ENCODE results near the gene DNA2. TPM values are rescaled to one million over a fixed set of nuclear protein-coding genes. Genes with fewer than 3 reads are reported as not detected.

Gene DNA2
- total and polyA plus RNA-seq, 2 of the 13 experiments (the other 11 are each of a cell fraction or from before 2014, with no cell fraction given): 4.8 to 27.3 TPM

- TF ChIP-seq ATF7-NPFF (CRISPR knock-in tag; IDR thresholded peaks at IDR 0.05; ENCODE audit: low read depth): peak; percentile 70; the same call in 1 of the 2 replicates
- TF ChIP-seq, protein P1, sequence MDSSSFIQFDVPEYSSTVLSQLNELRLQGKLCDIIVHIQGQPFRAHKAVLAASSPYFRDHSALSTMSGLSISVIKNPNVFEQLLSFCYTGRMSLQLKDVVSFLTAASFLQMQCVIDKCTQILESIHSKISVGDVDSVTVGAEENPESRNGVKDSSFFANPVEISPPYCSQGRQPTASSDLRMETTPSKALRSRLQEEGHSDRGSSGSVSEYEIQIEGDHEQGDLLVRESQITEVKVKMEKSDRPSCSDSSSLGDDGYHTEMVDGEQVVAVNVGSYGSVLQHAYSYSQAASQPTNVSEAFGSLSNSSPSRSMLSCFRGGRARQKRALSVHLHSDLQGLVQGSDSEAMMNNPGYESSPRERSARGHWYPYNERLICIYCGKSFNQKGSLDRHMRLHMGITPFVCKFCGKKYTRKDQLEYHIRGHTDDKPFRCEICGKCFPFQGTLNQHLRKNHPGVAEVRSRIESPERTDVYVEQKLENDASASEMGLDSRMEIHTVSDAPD (CRISPR knock-in tag; IDR thresholded peaks at IDR 0.05): no peak
- TF ChIP-seq ZNF639 (CRISPR knock-in tag; conservative IDR thresholded peaks at IDR 0.05): no peak; the same call in 1 of the 2 replicates
- TF ChIP-seq, protein P2, sequence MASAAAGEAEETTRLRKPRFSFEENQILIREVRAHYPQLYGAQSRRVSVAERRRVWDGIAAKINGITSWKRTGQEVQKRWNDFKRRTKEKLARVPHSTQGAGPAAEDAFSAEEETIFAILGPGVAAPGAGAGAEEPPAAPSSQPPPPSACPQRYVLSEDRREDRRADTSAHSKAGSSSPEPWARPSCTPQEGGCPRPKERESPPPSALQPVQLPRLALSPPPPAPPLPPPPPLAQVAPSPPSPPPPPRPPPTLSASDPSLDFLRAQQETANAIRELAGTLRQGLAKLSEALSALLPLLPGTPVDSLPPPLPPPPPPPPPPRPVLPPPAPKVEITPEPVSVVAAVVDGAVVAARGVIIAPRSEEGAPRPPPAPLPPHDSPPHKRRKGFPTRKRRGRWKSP (CRISPR knock-in tag; IDR thresholded peaks at IDR 0.05): peak; percentile 56; the same call in 1 of the 2 replicates
- no peak for TF ChIP-seq EEA1 (CRISPR knock-in tag; IDR thresholded peaks at IDR 0.05; ENCODE audit: borderline replicate concordance)
- TF ChIP-seq RFX1 (IDR thresholded peaks at IDR 0.05): no peak
- TF ChIP-seq SRY (CRISPR knock-in tag; IDR thresholded peaks at IDR 0.05): no peak
- 0 out of 2 replicates have a peak, but pooled peaks have one; percentile 21 for TF ChIP-seq ZMYM2 (CRISPR knock-in tag; IDR thresholded peaks at IDR 0.05)
- TF ChIP-seq, protein P3, sequence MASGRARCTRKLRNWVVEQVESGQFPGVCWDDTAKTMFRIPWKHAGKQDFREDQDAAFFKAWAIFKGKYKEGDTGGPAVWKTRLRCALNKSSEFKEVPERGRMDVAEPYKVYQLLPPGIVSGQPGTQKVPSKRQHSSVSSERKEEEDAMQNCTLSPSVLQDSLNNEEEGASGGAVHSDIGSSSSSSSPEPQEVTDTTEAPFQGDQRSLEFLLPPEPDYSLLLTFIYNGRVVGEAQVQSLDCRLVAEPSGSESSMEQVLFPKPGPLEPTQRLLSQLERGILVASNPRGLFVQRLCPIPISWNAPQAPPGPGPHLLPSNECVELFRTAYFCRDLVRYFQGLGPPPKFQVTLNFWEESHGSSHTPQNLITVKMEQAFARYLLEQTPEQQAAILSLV (CRISPR knock-in tag; IDR thresholded peaks at IDR 0.05; ENCODE audit: borderline replicate concordance): peak; percentile 78; the same call in 1 of the 2 replicates
- TF ChIP-seq NR2F6 (IDR thresholded peaks at IDR 0.05): no peak
- peak; percentile 51; the same call in 1 of the 2 replicates for TF ChIP-seq NR2F6 (CRISPR knock-in tag; IDR thresholded peaks at IDR 0.05)
- peak; percentile 73; the same call in 1 of the 2 replicates for TF ChIP-seq ZNF558 (CRISPR knock-in tag; IDR thresholded peaks at IDR 0.05; ENCODE audit: borderline replicate concordance)
- TF ChIP-seq, protein P4, sequence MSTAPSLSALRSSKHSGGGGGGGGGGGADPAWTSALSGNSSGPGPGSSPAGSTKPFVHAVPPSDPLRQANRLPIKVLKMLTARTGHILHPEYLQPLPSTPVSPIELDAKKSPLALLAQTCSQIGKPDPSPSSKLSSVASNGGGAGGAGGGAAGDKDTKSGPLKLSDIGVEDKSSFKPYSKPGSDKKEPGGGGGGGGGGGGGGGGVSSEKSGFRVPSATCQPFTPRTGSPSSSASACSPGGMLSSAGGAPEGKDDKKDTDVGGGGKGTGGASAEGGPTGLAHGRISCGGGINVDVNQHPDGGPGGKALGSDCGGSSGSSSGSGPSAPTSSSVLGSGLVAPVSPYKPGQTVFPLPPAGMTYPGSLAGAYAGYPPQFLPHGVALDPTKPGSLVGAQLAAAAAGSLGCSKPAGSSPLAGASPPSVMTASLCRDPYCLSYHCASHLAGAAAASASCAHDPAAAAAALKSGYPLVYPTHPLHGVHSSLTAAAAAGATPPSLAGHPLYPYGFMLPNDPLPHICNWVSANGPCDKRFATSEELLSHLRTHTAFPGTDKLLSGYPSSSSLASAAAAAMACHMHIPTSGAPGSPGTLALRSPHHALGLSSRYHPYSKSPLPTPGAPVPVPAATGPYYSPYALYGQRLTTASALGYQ (CRISPR knock-in tag; IDR thresholded peaks at IDR 0.05): no peak
- peak; percentile 43; the same call in 1 of the 2 replicates for TF ChIP-seq IRF2 (CRISPR knock-in tag; IDR thresholded peaks at IDR 0.05)
- TF ChIP-seq SRSF9 (IDR thresholded peaks at IDR 0.05; ENCODE audit: borderline replicate concordance, insufficient read depth, low read depth, low read length, poor library complexity, severe bottlenecking): no peak
- TF ChIP-seq NFKBIZ (CRISPR knock-in tag; IDR thresholded peaks at IDR 0.05): no peak
- TF ChIP-seq DRAP1 (CRISPR knock-in tag; IDR thresholded peaks at IDR 0.05): peak; percentile 57; the same call in 1 of the 2 replicates
- TF ChIP-seq ZNF232 (CRISPR knock-in tag; IDR thresholded peaks at IDR 0.05; ENCODE audit: borderline replicate concordance): peak; percentile 62; the same call in 1 of the 2 replicates
- TF ChIP-seq ATF7 (IDR thresholded peaks at IDR 0.05): no peak
- TF ChIP-seq ATF7 (CRISPR knock-in tag; IDR thresholded peaks at IDR 0.05): no peak
- peak; percentile 64; the same call in 1 of the 2 replicates for TF ChIP-seq ZNF264 (CRISPR knock-in tag; IDR thresholded peaks at IDR 0.05)
- TF ChIP-seq ZNF136 (CRISPR knock-in tag; IDR thresholded peaks at IDR 0.05; ENCODE audit: low read depth): peak; percentile 83; the same call in 1 of the 2 replicates
- TF ChIP-seq MED13 (CRISPR knock-in tag; IDR thresholded peaks at IDR 0.05): 0 out of 2 replicates have a peak, but pooled peaks have one; percentile 39
Observed at GRCh38 chr10:68471586-68472408, at the start of gene DNA2 (continued).

All from HepG2 (cell line).